HG02973 (cell line): ENCODE measurements around the gene SNRNP25.

Experiments used
- ATAC-seq: cut with Tn5 transposase; IDR thresholded peaks from one replicate; pipeline ENCODE4 v1.9.1; 2021; ENCODE audit warnings: moderate library complexity; ENCODE audit not compliant: unreplicated experiment

The SNRNP25 gene

GRCh38 chr16:97822-98221 lies 44.2 kb downstream of the SNRNP25 start:
- no peak for ATAC-seq

DNA sequence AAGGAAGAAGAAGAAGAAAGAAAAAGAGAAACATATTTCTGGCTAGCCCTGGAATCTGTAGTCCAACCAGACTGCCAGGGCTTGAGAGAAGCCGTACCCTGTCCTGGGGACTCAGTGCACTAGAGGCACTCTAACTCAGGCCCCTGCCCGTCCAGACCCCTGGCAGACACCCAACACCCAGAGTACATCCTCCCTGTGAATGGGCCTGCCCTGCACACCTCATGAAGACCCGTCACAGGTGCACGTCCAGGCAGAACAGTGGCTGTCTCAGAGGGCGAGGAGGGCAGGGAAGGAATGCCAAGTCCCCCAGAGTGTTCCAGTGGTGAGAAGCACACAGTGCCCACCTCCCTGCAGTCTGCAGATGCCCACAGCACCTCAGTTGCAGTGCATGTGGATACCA lies 47.4 kb downstream of the SNRNP25 start:
- ATAC-seq = no peak

DNA sequence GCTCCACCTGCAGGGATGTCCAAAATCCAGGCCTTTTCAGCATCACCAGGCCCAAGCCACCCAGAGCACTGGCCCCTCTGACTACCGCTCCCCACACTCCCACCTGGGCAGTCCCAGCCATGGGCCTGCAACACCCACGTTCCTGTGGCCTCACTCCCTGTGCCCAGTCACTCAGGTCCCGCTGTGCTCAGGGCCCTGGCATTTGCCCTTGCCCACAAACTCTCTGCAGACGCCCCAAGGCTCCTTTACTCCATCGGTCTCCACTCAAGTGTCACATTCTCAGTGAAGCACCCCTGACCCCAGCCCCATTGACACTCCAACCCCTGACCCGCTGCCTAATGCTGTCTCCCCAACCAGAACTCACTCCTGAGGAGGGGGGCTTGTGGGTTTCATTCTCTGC lies 48.0 kb downstream of the SNRNP25 start:
- ATAC-seq = no peak

DNA sequence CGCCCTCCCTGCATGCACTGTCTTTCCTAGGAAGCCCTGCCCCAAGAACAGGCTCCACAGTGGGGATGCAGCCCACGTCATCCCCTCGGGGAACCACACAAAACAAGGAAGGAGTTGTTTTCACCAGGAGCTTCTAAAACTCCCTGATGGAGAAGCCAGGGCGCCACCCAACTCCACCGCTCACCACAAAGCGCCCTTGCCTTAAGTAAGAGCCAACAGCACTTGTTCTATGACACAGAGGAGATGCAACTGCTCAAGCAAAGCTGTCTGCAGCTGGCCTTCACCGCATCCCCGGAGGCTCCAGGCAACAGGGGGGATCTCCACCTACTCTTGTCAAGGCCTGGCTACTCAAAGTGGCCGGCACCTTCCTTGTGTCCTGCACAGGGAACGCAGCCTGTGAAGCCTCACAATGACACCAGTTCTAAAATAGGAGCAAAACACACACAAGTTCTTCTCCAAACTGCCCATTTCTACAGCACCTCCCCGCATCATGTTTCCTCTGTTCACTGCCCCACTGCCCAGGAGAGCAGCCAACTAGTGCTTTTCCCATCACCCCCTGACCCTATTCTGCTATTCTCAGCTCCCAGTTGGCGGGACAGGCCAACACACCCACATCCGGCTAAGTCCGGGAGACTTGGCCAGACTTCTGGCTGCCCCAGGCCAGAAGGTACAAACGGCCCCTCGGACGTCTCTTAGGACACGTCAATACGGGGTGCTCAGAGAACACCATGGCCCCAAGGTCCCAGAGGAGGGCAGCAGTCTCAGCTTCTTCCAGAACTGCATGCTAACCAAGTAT lies 48.6 kb downstream of the SNRNP25 start:
- no peak for ATAC-seq

GRCh38 chr16:104355-104754 lies 50.7 kb downstream of the SNRNP25 start:
- no peak for ATAC-seq

DNA sequence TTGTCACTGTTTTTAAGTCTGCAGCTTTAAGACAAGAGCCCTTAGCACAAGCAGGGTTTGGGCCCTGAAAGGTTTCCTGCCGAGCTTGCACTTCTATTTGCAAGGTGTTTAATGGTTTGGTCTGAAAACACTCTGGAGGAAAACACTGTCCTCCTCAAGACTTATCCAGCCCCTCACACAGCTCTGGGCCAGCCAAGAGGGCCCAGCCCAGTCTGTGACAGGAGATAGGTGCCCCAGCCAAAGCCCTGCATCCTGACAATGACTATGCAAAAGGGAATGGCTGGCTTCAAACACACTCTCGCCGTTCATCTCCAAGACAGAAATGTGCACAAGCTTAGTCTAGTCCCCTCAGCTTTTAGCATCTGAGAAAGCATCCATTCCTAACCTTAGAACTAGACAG lies 51.3 kb downstream of the SNRNP25 start:
- ATAC-seq = no peak

- no peak for ATAC-seq
Measured at GRCh38 chr16:105521-105920, 51.9 kb downstream of the SNRNP25 start.

- ATAC-seq = no peak
Measured at GRCh38 chr16:106623-107324, 53.1 kb downstream of the SNRNP25 start.
